GM18499 (cell line): Measurements from ENCODE around the gene AOPEP.
"Not testable (repeated sequence)": the region's sequence is repeated elsewhere in the genome, so short reads cannot be mapped to it uniquely, and the experiment has no call there.

Experiments used
- ATAC-seq: cut with Tn5 transposase; IDR thresholded peaks from one replicate; pipeline ENCODE4 v1.9.1; 2021; ENCODE audit warnings: moderate number of reproducible peaks; ENCODE audit not compliant: insufficient read depth, unreplicated experiment

AOPEP gene

GRCh38 chr9:94941211-94941875 lies 214.8 kb downstream of the AOPEP start:
- ATAC-seq: no peak

GRCh38 chr9:94944626-94945025 lies 218.1 kb downstream of the AOPEP start:
- ATAC-seq: no peak

- no peak for ATAC-seq
Observed at GRCh38 chr9:94945197-94946144, 219.0 kb downstream of the AOPEP start.

GRCh38 chr9:94946256-94946655 lies 219.8 kb downstream of the AOPEP start:
- ATAC-seq: no peak

- no peak for ATAC-seq
Observed at GRCh38 chr9:94948567-94949235, 222.2 kb downstream of the AOPEP start.

DNA sequence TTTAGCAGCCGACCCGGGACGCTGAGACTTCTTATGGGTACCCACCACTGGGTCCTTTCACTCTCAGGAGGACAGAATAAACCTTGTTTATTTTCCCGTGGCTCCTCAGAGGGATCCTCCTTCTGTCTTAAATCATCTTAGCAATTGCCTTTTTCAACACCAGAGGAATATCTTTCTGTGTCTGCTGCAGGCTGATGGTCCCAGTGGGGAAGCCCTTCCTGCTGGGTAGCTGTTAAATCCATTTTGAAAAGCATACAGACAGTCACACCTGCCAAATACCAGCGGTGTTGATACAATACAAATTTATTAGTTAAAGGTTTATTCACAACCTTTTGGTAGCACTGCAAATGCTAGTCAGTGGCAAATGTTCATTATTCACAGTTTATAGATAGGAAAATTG lies 222.9 kb downstream of the AOPEP start:
- ATAC-seq: no peak

DNA sequence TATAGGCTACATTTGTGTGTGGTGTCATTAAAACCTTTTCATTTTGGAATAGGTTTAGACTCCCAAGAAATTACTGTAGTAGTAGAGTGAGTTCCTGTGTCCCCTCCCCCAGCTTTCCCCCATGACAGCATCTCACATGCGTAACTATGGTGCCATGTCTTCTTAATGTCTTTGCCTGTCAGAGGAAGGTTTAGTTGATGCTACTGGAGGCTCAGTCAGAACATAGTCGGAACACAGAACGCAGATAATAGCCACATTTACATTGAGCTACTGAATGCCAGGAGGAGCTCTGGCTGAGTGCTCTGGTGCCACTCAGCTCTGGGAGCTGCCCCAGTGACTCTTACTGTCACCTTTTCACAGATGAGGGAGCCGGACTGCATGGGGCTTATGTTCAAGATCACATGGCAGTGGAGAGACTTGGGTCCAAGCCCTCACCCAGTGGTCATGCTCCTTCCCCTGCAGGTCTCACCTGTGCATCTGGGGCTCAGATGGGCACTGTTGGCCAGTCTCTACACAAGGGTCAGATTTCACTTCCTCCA lies 223.6 kb downstream of the AOPEP start:
- no peak for ATAC-seq

GRCh38 chr9:94950579-94951323 lies 224.3 kb downstream of the AOPEP start:
- no peak for ATAC-seq

DNA sequence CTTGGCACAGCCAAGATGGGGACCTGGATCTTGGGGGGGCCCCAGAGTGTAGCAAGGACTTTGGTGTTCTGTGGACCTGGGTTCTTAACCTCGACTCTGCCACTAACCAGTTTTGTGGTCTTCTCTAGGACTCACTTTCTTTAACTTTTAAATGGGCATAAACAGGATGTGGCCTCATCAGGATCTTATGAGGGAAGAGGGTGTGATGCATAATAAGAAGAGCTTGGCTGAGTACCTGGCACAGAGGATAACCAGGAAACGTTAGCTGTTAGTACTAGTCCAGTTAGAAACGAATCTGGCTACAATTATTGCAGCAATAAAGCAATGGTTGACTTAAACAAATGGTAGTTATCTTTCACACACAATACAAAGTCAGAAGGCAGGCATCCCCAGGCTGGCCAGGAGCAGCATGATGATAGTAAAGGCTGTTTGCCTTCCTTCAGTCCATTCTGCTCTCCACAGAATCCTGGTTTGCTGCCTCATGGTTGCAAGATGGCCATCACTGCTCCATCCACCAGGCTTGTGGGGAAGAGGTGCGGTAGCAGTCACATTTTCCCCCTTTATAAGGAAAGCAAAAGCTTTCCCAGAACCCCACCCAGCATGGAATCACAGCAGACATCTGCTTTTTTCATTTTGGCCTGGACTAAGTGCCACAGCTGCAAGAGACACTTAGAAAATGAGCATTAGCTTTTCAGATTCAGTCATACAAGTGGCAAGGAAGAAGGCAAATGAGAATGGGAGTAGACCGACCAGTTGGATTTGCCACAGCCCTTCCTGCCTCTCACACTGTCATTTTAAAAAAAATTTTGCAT lies 225.0 kb downstream of the AOPEP start:
- no peak for ATAC-seq

GRCh38 chr9:94952565-94953373 lies 226.3 kb downstream of the AOPEP start:
- peak; percentile 57 for ATAC-seq

DNA sequence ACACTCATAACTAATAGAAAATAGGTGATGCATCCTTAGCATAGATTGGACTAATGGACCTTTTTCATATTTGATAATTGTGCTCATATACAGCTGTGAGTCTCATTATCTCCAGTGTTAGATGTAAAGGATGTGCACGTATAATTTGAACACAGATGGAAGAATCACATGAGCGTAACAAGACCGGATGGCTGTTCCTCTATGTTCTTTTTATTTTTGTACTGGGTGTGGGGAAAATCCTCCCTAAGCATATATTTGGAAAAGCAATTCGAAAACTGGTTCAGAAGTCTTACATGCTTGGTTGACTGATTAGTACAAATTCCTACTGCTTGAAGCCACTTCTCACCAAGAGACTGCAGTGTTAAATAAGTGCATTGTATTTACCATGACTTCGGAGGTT lies 230.2 kb downstream of the AOPEP start:
- no peak for ATAC-seq

DNA sequence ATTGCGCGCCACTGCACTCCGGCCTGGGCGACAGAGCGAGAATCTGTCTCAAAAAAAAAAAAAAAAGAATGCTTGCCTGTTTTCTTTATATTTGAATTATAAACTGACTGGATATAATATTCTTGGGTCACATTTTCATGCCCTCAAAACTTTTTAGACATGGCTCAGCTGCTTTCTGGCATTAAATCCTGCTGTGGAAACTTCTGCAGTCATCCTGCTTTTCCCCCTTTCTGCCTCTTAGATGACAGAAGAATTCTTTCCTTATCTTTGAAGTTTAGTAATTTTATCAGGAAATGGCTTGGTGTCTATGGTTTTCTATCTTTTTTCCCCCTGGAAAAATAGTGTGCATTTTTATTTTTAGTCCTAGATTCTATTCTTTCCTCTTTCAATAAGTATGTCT lies 234.5 kb downstream of the AOPEP start:
- no peak for ATAC-seq

- ATAC-seq: no peak
Observed at GRCh38 chr9:94961870-94962269, 235.4 kb downstream of the AOPEP start.

DNA sequence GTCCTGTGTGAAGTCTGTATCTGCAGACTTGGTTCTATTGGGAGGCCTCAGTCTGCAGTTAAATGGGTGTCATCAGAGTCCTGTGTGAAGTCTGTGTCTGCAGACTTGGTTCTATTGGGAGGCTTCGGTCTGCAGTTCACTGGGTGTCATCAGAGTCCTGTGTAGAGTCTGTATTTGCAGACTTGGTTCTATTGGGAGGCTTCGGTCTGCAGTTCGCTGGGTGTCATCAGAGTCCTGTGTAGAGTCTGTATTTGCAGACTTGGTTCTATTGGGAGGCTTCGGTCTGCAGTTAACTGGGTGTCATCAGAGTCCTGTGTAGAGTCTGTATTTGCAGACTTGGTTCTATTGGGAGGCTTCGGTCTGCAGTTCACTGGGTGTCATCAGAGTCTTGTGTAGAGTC lies 239.1 kb downstream of the AOPEP start:
- not testable (repeated sequence) for ATAC-seq

- not testable (repeated sequence) for ATAC-seq
Observed at GRCh38 chr9:94966046-94966445, 239.5 kb downstream of the AOPEP start.

DNA sequence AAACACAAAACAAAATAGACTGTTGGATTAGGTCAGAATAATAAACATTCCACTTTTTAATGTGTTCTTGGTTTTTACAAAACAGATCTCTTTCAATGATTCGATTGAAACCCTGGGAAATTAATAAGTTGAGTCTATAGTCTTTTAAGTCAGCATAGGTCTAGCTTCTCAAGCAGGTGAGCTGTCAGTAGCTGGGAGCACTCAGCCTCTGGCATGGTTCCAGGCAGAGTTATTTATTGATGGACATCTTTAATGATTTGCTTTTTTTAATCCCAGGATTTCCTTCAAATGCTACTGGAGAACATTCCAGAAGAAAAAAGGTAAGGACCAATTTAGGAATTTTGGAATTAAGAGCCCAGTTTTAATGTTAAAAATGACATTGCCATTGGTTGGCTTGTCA lies 241.0 kb downstream of the AOPEP start:
- ATAC-seq: no peak

DNA sequence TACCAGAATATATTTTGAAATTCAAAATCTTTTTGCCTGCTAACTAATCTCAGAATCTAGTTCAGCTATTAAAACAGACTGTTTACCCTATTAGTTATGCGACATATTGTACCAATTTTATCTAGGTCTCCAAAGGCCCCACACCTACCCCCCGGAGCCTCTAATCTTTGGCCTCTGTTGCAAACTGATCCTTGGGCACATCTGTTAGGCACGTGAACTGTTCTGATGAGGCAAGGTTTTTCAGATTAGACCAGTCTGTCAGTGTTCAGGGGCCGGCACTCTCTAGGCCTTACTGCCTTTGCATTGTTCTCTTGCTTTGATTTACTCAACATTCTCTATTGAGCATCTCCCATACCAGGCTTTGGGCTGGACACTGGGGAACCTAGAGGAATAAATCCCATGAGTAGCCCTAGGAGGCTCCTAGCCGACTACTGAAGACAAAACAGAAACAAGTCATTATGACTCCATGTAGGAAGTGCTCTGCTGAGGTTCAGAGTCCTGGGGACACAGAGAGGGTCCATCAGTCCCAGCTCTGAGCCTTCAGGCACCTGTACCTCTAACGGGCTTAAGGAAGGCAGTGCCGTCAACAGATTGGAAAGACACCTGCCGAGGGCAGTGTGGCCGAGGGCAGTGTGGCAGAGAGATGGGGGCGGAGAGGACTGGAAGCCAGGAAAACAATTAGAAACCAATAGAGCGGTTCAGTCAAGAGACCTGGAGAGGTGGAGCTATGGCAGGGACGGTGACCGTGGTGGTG lies 245.1 kb downstream of the AOPEP start:
- ATAC-seq: no peak

GRCh38 chr9:94973451-94973941 lies 247.0 kb downstream of the AOPEP start:
- no peak for ATAC-seq
